Caco-2 (cell line): ENCODE data around the gene EPRS1. TPM values are rescaled to one million over a fixed set of nuclear protein-coding genes. Genes with fewer than 3 reads are reported as not detected.
A peak's percentile ranks its signal among the peaks of the same experiment; 100 is the strongest.
"Not testable (repeated sequence)": the region's sequence is repeated elsewhere in the genome, so short reads cannot be mapped to it uniquely, and the experiment has no call there.

Experiments used
- BruUV-seq: library from RNA; stranded (reverse); fragments of 400-500 nt; replicated peaks from 2 replicates; lab custom pipeline; 2021; lab: Mats Ljungman, UMichigan
- CTCF ChIA-PET: fragments of 300-600 bp; sonication (Branson Sonifier 250); formaldehyde crosslinking; loops from one replicate; lab custom pipeline; 2022; ENCODE audit warnings: antibody characterized with exemption; lab: Charles Lee
- POLR2A ChIA-PET: fragments of 300-600 bp; sonication (Branson Sonifier 250); formaldehyde crosslinking; loops from one replicate; lab custom pipeline; 2022; ENCODE audit warnings: antibody characterized with exemption; lab: Charles Lee
- DNase-seq, 2 experiments: peaks; one replicate each; pipeline versions ENCODE4 v3.0.0 to v3.0.0-alpha.2; 2020 to 2022
- H3K27me3 ChIP-seq: replicated peaks from 2 replicates; pipeline ENCODE4 v1.6.0; 2011; ENCODE audit warnings: low read length; ENCODE audit not compliant: control insufficient read depth, insufficient read depth
- H3K36me3 ChIP-seq: 2 replicates; pipeline ENCODE4 v1.5.1; 2011; ENCODE audit warnings: low read length; ENCODE audit not compliant: control insufficient read depth, insufficient read depth
- H3K4me1 ChIP-seq: fragments of 250-450 bp; sonication (Bioruptor Pico); 2 replicates; pipeline ENCODE4 v1.5.1; 2020; ENCODE audit warnings: mild to moderate bottlenecking
- H3K4me3 ChIP-seq: 2 replicates; pipeline ENCODE4 v1.5.1; 2011; ENCODE audit warnings: low read depth, mild to moderate bottlenecking, control low read depth, low read length
- H3K9me3 ChIP-seq: fragments of 250-450 bp; sonication (Bioruptor Pico); 2 replicates; pipeline ENCODE4 v1.5.1; 2020; ENCODE audit warnings: mild to moderate bottlenecking, moderate library complexity
- H3K27ac Mint-ChIP-seq: one replicate; pipeline ENCODE4 v1.8.0; 2022; ENCODE audit warnings: mixed read lengths; ENCODE audit not compliant: unreplicated experiment
- H3K27me3 Mint-ChIP-seq: one replicate; pipeline ENCODE4 v1.8.0; 2022; ENCODE audit warnings: mixed read lengths; ENCODE audit not compliant: insufficient read depth, unreplicated experiment
- H3K36me3 Mint-ChIP-seq: one replicate; pipeline ENCODE4 v1.8.0; 2022; ENCODE audit warnings: mild to moderate bottlenecking, mixed read lengths; ENCODE audit not compliant: insufficient read depth, unreplicated experiment
- H3K4me1 Mint-ChIP-seq: one replicate; pipeline ENCODE4 v1.8.0; 2022; ENCODE audit warnings: low read depth, mixed read lengths; ENCODE audit not compliant: unreplicated experiment
- H3K4me3 Mint-ChIP-seq: one replicate; pipeline ENCODE4 v1.8.0; 2022; ENCODE audit warnings: mild to moderate bottlenecking, moderate library complexity, mixed read lengths; ENCODE audit not compliant: unreplicated experiment
- H3K9me3 Mint-ChIP-seq: one replicate; pipeline ENCODE4 v1.8.0; 2022; ENCODE audit warnings: mixed read lengths; ENCODE audit not compliant: unreplicated experiment
- CTCF ChIP-seq, 2 experiments: fragments of 200-600 bp in 1 of 2; IDR thresholded peaks; 1 replicate in 1 of 2; 2 replicates in 1 of 2; pipeline versions ENCODE4 v1.5.1 to v1.8.0; 2011 to 2022; ENCODE audit warnings: antibody characterized with exemption in 1 of 2, control low read depth in 1 of 2, inconsistent platforms in 1 of 2, low read depth in 1 of 2, low read length in 1 of 2, mild to moderate bottlenecking in 1 of 2, moderate library complexity in 1 of 2; ENCODE audit not compliant: insufficient read depth in 1 of 2, severe bottlenecking in 1 of 2, unreplicated experiment in 1 of 2
- intact Hi-C: fragments of 100-400 bp; cut with micrococcal nuclease; formaldehyde crosslinking; loops from one replicate; pipeline ENCODE4 v1.10.0; 2022; ENCODE audit not compliant: unreplicated experiment
- total RNA-seq: library from RNA; stranded (reverse); gene quantifications from 2 replicates; pipeline ENCODE4 v1.2.3, GENCODE V29; 2022

The EPRS1 gene
- total RNA-seq, 1 experiment from 2014 or later, result 215 TPM

- Histone ChIP-seq H3K9me3 (no peaks in the 10 kb centered on the region), H3K4me3 (no peak overlapping the region), H3K27me3 (no peaks in the 10 kb centered on the region), H3K36me3 (no peaks in the 10 kb centered on the region), H3K4me1 (peaks cover 14% of the 10 kb centered on the region)
- intact Hi-C loops, result no loop called here
- ChIA-PET POLR2A (no interaction called here), CTCF (no interaction called here)
- Mint-ChIP-seq H3K27me3 (no peaks in the 10 kb centered on the region), H3K36me3 (peaks cover 63% of the 10 kb centered on the region), H3K9me3 (no peaks in the 10 kb centered on the region), H3K4me3 (peak overlapping the region; percentile 64), H3K4me1 (peaks cover 11% of the 10 kb centered on the region), H3K27ac (no peak overlapping the region)
- BruUV-seq, result no TSS peak
- DNase-seq, result no peak
- TF ChIP-seq CTCF (IDR thresholded peaks at IDR 0.05; ENCODE audit: insufficient read depth in 1 of 2, low read depth in 1 of 2, low read length in 1 of 2, severe bottlenecking in 1 of 2, unreplicated experiment in 1 of 2), result no peak
Measured at GRCh38 chr1:220043646-220044045, 2.7 kb downstream of the EPRS1 start.

DNA sequence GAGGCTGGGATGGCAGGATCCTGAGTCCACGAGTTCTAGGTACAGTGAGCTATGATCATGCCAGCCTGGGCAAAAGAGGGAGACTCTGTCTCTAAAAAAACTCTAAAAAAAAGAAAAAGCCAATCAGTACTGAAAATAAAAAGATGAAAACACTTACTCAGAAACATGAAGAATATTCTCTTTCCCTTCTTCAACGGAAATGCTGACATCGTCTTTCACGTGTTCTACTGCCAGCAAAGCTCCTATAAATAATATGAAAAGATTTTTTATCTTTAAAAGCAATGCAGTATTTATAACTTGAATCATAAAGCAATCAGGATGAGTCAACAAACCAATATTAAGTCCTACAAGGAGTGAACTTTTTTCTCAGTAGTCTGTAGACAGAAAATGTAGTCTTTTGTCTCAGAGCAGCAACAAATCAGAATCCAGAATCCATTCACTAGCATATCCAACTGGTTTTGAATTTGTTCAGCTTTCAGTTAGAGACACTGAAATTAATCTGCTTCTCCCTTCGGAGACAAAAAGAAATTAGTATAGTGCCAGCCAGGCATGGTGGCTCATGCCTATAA is 6.2 kb downstream of the EPRS1 start:
- no peak overlapping the region for H3K4me3 Mint-ChIP-seq
- no peak overlapping the region for H3K4me3 ChIP-seq
- H3K36me3 ChIP-seq, result no peaks in the 10 kb centered on the region; the same call in 1 of the 2 replicates
- H3K9me3 Mint-ChIP-seq, result no peaks in the 10 kb centered on the region
- no peaks in the 10 kb centered on the region for H3K9me3 ChIP-seq
- BruUV-seq, result no TSS peak
- ChIA-PET CTCF (no interaction called here), POLR2A (no interaction called here)
- intact Hi-C loops, result no loop called here
- no peak for DNase-seq
- TF ChIP-seq CTCF (IDR thresholded peaks at IDR 0.05; ENCODE audit: insufficient read depth in 1 of 2, low read depth in 1 of 2, low read length in 1 of 2, severe bottlenecking in 1 of 2, unreplicated experiment in 1 of 2), result no peak
- no peaks in the 10 kb centered on the region for H3K27me3 Mint-ChIP-seq
- peaks cover 15% of the 10 kb centered on the region for H3K4me1 Mint-ChIP-seq
- peaks cover 73% of the 10 kb centered on the region for H3K36me3 Mint-ChIP-seq
- H3K4me1 ChIP-seq, result peaks cover 10% of the 10 kb centered on the region; the same call in 1 of the 2 replicates
- no peak overlapping the region for H3K27ac Mint-ChIP-seq
- H3K27me3 ChIP-seq, result no peaks in the 10 kb centered on the region

DNA sequence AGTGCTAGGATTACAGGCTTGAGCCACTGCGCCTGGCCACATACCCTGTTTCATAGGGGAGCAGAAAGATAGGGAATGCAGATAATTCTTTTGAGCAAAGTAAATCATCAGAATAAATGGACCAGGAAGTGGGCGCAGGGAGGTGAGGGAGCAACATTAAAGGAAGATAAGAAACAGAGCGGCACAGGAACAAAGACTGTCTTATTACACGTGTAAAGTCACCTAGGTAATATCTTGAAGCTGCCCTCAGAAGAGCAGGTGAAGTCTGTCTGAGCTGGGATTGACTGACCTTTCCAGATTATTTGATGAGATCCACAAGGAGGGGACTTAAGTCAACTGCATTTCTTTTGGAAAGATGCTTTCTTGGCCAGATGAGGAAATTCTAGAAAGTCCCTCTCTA is 7.7 kb downstream of the EPRS1 start:
- Mint-ChIP-seq H3K27ac (no peak overlapping the region), H3K4me1 (peaks cover 12% of the 10 kb centered on the region), H3K9me3 (no peaks in the 10 kb centered on the region), H3K36me3 (peaks cover 74% of the 10 kb centered on the region), H3K4me3 (no peak overlapping the region), H3K27me3 (no peaks in the 10 kb centered on the region)
- Histone ChIP-seq H3K27me3 (no peaks in the 10 kb centered on the region), H3K4me3 (no peak overlapping the region), H3K36me3 (no peaks in the 10 kb centered on the region; the same call in 1 of the 2 replicates), H3K9me3 (no peaks in the 10 kb centered on the region), H3K4me1 (peaks cover 4% of the 10 kb centered on the region; the same call in 1 of the 2 replicates)
- no TSS peak for BruUV-seq
- CTCF ChIA-PET, result interaction anchor here (0.6 kb wide), 1 partner anchor 51 kb away, joined by 4 read pairs; the partner anchor contains the start of gene BPNT1
- POLR2A ChIA-PET, result no interaction called here
- no peak for DNase-seq
- intact Hi-C loops, result no loop called here
- no peak for TF ChIP-seq CTCF (IDR thresholded peaks at IDR 0.05; ENCODE audit: insufficient read depth in 1 of 2, low read depth in 1 of 2, low read length in 1 of 2, severe bottlenecking in 1 of 2, unreplicated experiment in 1 of 2)

GRCh38 chr1:220037810-220038209 is 8.5 kb downstream of the EPRS1 start:
- H3K4me3 Mint-ChIP-seq, CTCF ChIA-PET, POLR2A ChIA-PET, DNase-seq, H3K9me3 ChIP-seq, H3K4me3 ChIP-seq, H3K27ac Mint-ChIP-seq, H3K36me3 ChIP-seq, intact Hi-C loops, H3K4me1 ChIP-seq, BruUV-seq, H3K4me1 Mint-ChIP-seq, H3K9me3 Mint-ChIP-seq, H3K27me3 ChIP-seq, H3K27me3 Mint-ChIP-seq: not testable (repeated sequence)
- H3K36me3 Mint-ChIP-seq, result peaks cover 74% of the 10 kb centered on the region
